GM19438 (cell line): ENCODE data around the gene DTX4.
"Not testable (repeated sequence)": the region's sequence is repeated elsewhere in the genome, so short reads cannot be mapped to it uniquely, and the experiment has no call there.

Experiments
- ATAC-seq: cut with Tn5 transposase; IDR thresholded peaks from one replicate; pipeline ENCODE4 v1.9.1; 2021; ENCODE audit warnings: low read depth; ENCODE audit not compliant: unreplicated experiment

DTX4 gene

GRCh38 chr11:59171508-59172322 lies at the start of gene DTX4:
Gene DTX4, plus strand, starts transcription at chr11:59172132. Its CDS starts 464 bp downstream, at chr11:59172596.
- peak; percentile 75 for ATAC-seq

GRCh38 chr11:59135648-59136461 lies 36.1 kb upstream of the DTX4 start:
- ATAC-seq, result peak; percentile 98

- ATAC-seq, result not testable (repeated sequence)
Measured at GRCh38 chr11:59136551-59136950, 35.4 kb upstream of the DTX4 start.

- no peak for ATAC-seq
Measured at GRCh38 chr11:59137190-59137589, 34.7 kb upstream of the DTX4 start.

- ATAC-seq, result no peak
Measured at GRCh38 chr11:59138643-59139042, 33.3 kb upstream of the DTX4 start.

- ATAC-seq, result no peak
Measured at GRCh38 chr11:59141191-59141590, 30.7 kb upstream of the DTX4 start.

GRCh38 chr11:59141673-59142460 lies 30.1 kb upstream of the DTX4 start:
- ATAC-seq, result no peak

- ATAC-seq, result peak; percentile 78
Measured at GRCh38 chr11:59142530-59143507, 29.1 kb upstream of the DTX4 start, which contains the start of gene FAM111A. Gene FAM111A, plus strand, starts transcription at chr11:59142856. Its CDS starts 6,017 bp downstream, at chr11:59148873.

- no peak for ATAC-seq
Measured at GRCh38 chr11:59144096-59144495, 27.8 kb upstream of the DTX4 start.

GRCh38 chr11:59144579-59145345 lies 27.2 kb upstream of the DTX4 start:
- peak; percentile 64 for ATAC-seq

- ATAC-seq, result no peak
Measured at GRCh38 chr11:59145534-59145933, 26.4 kb upstream of the DTX4 start.

- no peak for ATAC-seq
Measured at GRCh38 chr11:59151761-59152160, 20.2 kb upstream of the DTX4 start.

- ATAC-seq, result peak; percentile 80
Measured at GRCh38 chr11:59152312-59152951, 19.5 kb upstream of the DTX4 start.

- ATAC-seq, result no peak
Measured at GRCh38 chr11:59154610-59155009, 17.3 kb upstream of the DTX4 start.

GRCh38 chr11:59157433-59157832 lies 14.5 kb upstream of the DTX4 start:
- ATAC-seq, result no peak

GRCh38 chr11:59158206-59159068 lies 13.5 kb upstream of the DTX4 start:
- ATAC-seq, result peak; percentile 89

GRCh38 chr11:59164028-59164427 lies 7.9 kb upstream of the DTX4 start:
- no peak for ATAC-seq
